NCI-H446 treated with DMSO at 0.1 percent for 48 hours (cell line): ENCODE data around the gene TSSK3.
"Not testable (repeated sequence)": the region's sequence is repeated elsewhere in the genome, so short reads cannot be mapped to it uniquely, and the experiment has no call there.

Source experiments
- DNase-seq: peaks from one replicate; lab custom pipeline; 2025; lab: John Stamatoyannopoulos, UW

Gene TSSK3

DNA sequence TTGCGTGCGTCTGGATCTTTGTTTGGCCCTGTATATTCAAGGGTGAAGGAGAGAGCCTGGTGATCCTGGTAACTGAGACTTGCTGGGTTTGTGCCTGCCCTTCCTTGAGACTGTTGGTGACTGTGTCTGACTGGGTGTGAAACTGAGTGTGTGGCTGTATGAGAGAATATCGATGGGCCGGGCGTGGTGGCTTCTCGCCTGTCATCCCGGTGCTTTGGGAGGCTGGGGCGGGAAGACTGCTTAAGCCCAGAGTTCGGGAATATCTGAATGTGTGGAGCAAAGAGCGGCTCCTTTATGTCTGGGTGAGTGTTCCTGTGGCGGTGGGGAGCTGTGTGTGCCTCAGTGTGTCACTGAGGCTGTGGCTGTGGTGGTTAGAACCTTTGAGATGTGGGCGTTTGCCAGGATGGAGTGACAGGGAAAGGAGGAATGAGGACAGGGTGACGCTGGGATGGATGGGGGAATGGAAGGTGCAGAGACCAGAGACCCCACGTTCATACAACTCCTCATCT is 23.6 kb upstream of the TSSK3 start:
- DNase-seq: no peak

DNA sequence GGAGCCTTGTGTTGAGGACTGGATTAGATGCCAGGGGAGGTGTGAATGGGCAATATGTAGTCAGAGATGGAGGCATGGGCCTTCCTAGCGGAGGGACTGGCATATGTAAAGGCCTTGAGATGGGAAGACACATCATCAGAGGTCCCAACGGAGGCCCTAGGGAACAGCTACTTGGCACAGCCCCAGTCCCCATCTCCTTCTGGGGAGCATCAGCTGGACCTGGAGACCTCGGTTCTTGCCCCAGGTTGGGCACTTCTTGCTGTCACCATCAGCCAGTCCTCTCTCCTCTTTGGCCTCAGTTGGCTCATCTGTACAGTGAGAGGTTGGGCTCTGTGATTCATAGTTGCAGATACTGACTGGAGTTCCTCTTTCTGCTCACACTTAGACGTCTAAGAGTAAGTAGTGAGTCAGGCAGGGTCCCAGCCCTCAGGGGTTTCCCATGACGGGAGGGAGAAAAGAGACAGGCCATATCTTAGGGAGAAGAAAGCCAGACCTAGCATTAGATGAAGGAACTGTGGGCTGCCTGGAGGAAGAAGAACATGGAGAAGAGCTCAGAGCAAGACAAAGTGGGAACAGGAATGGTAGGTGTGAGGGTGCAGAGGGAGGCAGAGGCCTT is 22.9 kb upstream of the TSSK3 start:
- DNase-seq: no peak

DNA sequence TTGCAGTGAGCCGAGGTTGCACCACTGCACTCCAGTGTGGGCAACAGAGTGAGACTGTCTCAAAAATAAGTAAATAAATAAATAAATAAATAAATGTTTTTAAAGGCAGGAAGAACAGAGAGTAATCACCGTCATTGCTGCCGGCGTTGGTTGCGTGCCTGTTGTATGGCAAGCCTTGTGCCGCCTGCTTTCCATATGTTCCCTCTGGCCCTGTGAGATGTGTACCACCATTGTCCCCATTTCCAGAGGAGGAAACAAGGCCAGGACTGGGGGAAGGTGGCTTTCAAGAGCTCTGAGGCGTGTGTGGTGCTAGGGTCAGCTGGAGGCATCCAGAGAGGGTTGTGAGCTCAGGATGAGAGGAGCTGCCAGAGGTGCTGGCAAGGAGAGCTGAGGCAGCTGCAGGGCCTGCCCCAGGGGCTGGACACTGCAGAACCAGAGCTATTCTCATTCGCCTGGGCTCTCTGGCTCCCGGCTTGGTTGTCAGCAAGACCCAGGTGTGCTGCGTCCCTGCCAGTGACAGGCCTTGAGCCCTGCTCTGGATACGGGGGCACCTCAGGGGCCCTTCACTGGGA is 21.1 kb upstream of the TSSK3 start:
- DNase-seq: no peak

DNA sequence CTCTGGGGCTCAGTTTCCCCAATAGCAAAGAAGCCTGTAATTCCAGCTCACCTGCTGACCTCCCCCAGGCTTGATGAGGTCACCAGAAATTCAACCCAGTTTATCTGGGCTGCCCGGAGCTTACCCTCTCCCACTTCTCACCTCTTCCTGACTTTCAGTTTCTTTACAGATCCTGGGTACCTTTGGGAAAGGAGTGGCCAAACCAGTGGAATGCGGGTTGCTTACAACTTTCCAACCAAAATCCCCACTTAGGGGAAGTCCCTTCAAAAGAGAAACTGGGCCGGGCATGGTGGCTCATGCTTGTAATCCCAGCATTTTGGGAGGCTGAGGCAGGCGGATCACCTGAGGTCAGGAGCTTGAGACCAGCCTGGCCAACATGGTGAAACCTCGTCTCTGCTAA is 20.4 kb upstream of the TSSK3 start:
- DNase-seq: no peak

DNA sequence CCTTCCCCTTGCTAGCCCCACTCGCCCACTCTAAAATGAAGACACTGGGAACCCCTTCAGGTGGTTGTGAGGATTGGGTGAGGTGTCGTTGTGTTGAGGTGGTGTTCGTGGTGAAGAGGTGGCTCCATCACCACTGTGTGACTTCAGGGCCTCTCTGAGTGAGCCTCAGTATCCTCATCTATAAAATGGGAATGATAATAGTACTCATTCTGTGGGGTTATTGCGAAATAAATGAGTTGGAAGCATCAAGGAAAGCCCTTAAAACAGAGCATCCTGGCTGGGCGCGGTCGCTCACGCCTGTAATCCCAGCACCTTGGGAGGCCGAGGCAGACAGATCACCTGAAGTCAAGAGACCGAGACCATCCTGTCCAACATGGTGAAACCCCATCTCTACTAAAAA is 19.6 kb upstream of the TSSK3 start:
- no peak for DNase-seq

DNA sequence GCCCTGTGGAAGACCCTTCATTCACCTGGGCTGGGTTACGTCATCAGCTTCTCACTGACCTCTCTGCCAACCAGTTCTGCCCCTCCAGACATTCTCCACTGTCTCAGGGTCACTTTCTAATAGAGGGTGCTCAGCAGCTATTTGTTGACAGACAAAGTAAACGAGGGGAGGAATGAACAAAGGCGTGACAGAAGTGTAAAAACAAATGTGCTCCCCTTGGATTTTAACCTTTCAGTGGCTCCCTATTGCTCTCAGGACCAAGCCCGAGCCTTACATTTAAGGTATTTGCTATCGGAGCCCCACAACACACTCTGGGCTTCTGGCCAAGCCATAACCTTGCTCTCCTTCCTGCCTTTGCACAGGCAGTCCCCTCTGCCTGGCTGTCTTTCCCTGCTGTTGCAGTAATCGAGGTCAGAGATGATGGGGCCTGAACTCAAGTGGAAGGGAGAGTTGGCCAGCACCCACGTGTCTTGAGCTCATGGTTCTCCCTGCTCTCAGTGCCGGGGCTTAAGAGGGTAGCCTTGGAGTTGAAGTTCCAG is 17.0 kb upstream of the TSSK3 start:
- no peak for DNase-seq

DNA sequence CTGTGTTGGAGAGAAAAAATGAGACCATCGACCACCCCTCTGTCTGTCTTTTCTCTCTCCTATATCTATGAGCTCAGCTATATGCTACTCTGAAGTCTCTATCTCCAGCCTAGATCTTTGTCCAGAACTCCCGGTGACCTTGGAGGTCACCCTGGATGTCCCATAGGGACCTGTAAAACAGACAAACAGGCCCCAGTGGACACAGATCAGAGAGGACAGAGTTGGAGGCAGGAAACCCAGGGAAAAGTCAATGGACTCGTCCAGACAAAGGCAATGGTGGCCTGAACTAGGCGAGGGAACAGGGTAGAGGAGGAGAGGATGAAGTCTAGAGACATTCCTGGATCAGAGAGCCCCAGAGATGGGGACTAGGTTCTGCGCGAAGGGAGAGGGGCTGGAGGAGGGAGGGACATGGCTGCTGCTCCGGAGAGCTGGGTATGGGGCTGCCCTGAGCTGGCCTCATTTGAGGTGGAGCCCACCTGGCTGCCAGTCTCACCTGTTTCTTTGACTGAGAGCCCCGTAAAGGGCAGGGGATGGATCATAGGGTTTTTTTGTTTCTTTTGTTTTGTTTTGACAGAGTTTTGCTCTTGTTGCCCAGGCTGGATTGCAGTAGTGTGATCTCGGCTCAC is 15.7 kb upstream of the TSSK3 start:
- DNase-seq: no peak

DNA sequence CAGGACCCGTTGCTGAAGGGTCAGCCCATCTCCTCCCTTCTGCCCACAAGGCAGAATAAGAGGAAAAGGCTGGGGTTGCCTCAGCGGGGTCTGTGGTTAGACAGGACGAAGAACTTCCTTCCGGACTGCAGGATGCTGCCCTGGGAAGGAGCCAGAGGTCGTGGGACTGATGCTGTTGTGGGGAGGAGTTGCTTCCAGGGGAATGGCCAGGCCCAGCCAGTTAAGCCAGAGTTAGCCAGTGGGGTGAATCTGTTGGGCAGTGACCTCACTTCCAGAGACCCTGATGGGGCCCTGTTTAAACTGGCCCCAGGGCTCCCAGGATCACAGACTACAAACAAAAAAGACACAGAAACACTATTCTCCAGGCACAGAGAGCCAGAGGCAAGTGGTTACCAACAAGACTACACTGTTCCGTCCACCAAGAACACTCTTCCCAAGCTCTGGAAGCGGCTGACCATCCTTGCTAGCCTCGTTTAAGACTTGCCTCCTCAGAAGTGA is 13.1 kb upstream of the TSSK3 start:
- DNase-seq: no peak

DNA sequence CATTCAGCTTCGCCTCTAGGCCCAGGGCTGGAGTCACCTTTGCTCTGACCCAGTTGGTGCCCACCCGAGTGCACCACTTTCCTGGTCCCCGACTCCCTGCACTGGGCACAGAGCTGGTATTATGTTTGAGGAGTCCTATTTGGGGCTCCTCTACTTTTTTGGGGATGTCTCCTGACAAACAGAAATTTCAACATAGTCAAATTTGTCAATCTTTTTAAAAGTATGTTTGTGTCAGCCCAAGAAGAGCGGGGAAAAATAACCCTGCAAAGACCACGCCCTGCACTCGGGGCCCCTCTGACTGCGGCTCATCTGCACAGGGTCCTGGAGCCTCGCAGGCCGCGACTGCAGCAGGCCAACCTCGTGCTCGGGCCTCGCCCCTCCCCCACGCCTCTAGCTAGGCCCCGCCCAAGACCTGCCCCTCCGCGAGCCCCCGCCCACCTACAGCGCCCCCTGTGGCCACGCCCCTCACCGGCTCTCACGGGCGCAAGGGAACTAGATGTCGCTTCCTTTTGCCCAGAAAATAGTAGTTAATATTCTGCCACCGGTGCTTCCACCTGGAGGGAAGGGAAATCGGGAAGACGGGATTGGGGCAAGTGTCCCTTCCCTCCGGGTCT is 11.4 kb upstream of the TSSK3 start:
- peak; percentile 51 for DNase-seq

DNA sequence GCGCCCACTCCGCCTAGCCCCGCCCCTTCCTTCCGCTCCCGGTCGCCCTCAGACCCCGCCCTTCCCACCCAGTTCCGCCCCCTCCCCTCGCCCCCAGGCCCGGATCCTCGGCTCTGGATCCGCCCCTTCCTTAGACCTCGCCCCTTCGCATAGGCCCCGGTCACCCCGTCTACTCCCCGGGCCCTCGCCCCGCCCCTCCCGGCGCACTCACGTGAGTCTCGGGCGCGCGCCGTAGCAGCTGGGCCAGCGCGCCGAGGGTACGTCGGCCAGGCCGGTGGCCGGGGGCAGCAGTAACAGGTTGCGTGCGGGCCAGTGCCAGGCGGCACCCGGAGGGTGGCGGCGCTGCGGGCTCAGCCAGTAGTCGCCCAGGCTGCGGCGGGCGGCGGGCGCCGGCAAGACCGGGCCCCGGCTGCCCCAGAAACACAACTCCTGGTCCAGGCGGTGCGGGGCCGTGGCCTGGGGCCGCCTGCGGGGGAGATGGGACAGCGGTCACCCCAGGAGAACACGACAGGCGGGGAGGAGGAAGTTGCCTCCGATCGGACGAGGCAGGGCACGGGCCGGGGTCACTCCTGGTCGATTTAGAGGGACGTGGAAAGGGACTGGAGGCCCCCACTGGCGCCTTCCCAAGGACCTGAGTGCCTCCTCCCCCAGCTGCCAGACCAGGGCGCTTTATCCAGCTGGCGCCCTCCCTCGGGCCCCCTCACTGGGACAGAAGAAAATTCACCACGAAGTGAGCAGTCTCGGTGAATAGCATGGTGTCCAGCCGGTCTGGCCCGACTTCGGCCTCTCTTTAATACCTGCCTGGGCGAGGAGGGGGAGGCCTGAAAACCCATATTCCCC is 10.7 kb upstream of the TSSK3 start:
- DNase-seq: peak; percentile 88

DNA sequence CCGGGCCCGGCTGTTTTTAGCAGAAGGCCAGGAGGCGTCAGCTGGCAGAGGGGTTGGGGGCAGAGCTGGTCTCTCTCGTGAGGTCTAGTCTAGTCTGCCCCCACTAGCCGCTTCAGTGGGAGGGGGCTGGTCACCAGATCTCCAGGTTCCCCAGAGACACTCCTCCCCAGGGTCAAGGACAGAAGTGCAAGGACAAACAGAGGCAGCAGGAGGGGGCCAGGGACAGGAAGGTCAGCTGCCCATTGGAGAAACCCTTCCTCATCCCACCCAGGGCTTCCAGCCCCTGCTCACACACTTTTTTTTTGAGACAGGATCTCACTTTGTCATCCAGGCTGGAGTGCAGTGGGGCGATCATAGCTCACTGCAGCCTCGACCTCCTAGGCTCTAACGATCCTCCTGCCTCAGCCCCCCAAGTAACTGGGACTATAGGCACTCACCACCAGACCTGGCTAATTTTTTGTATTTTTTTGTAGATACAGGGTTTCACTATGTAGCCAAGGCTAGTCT is 10.0 kb upstream of the TSSK3 start:
- no peak for DNase-seq

DNA sequence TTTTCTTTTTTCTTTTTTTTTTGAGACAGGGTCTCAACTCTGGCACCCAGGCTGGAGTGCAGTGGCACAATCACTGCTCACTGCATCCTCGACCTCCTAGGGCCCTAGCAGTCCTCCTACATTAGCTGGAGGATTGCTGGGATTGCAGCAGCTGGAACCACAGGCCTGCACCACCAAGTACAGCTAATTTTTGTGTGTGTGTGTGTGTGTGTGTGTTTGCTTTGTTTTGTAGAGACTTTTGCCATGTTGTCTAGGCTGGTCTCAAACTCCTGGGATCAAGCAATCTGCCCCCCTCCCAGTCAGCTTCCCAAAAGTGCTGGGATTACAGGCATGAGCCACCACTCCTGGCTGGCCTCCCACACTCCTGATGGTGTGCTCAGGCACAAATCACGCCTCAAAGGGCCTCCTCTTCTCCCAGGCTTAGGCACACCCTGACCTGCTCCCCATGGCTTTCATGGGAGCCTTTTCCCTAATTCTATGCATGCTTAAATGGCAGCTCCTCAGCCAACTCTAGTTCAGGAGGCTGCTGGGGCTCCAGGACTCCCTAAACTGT is 9.4 kb upstream of the TSSK3 start:
- DNase-seq: no peak

DNA sequence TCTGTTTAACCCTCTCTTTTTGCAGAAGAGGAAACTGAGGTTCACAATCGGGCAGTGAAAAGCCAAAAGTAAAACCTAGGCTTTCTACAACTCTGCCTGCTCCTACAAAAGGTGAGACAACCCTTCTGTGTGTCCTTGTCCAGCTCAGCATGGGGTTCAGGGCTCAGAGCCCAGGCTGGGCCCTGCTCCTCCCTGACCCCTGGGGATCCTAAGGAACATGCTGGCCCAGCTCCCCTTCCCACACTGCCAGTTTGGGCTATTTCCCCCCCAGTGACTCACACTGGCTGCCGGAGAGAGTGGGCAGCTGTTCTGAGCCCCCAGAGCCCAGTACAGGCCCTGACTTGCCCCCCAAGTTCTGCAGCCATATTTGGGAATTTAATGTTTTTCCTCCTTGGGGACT is 8.9 kb upstream of the TSSK3 start:
- no peak for DNase-seq

DNA sequence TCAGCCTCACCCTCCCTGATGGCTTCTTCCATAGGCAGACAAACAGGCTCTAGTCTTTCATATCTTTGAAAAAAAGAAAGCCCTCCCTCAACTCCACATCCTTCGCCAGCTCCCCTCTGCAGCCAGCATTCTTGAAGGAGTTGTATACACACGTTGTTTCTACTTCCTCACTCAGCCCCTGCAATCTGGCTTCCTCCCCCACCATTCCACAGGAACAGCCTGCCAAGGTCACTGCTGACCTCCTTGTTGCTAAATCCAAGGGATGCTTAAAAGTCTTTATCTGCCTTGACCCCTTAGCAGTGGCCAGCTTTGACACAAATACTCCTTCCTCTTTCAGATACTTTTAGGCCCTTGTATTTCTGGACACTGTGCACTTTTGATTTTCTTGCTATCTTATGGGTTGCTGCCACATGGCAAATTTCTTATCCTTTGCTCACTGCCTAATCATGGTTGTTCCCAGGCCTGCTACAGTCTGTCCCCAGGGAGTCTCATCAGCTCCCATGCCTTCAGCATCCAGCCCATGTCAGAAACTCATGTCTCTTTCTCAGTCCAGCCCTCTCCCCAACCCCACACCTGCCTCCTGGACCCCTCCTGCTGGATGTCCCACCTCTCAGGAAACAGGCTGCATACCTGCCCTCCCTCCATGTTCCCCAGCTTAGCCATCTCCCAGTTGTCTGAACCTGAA is 8.3 kb upstream of the TSSK3 start:
- DNase-seq: no peak

DNA sequence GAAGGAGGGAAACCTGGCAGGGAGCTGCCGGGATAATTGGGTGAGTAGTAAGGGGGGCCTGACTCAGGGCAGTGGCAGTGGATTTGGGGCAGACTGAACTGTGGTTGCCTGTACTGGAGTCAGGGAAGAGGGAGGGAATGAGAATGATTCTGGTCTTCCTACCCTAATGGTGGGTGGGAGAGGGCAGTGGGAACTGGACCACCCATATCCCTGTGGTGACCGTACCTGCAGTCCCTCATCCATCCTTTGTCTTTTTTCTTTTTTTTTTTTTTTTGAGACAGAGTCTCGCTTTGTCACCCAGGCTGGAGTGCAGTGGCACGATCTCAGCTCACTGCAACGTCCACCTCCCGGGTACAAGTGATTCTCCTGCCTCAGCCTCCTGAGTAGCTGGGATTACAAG is 6.6 kb upstream of the TSSK3 start:
- DNase-seq: not testable (repeated sequence)

DNA sequence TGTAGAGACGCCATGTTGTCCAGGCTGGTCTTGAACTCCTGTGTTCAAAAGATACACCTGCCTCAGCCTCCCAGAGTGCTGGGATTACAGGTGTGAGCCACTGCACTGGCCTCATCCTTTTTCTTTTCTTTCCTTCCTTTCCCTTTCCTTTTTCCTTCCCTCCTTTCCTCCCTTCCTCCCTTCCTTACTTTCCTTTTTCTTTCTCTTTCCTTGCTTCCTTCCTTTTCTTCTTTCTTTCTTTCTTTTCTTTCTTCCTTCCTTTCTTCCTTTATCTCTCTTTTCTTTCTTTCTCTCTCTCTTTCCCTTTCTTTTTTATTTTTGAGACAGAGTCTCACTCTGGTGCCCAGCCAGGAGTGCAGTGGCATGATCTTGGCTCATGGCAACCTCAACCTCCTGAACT is 5.9 kb upstream of the TSSK3 start:
- DNase-seq: no peak

DNA sequence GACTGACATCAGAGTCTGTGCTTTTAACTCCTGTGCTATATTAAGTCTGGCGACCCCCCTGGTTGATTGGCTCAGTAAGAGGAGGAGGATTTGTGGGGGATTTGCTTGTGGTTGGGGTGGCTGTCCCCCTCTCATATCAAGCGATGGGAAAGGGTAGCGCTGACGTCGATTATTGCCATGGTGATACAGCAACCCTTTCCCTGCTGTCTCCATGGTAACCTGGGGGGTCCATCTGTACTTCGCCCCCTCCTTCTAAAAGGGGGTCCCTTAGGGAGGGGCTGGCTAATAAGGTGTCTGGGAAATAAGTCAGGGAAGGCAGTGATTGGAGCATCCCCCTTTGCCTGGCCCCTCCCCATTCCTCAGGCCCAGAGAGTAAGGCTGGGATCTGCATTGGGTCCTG is 4.7 kb upstream of the TSSK3 start:
- no peak for DNase-seq

DNA sequence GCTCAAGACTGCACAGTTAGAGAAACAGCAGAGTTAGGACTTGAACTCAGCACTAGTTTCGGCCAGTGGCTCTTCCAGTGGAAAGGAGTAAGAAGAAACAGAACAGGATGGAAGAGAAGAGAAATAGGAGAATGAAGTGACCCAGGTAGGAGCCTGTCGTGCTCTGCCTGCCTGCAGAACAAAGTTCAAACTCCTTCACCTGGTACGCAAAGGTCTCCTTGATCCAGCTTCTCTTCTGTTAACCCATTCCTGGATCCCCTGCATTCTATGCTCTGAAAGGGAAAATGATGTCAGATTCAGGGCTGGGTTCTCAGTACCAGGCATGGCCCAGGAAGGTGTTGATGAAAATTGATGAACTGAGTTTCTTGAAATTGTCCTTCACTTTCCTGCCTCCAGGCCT is 3.9 kb upstream of the TSSK3 start:
- no peak for DNase-seq

DNA sequence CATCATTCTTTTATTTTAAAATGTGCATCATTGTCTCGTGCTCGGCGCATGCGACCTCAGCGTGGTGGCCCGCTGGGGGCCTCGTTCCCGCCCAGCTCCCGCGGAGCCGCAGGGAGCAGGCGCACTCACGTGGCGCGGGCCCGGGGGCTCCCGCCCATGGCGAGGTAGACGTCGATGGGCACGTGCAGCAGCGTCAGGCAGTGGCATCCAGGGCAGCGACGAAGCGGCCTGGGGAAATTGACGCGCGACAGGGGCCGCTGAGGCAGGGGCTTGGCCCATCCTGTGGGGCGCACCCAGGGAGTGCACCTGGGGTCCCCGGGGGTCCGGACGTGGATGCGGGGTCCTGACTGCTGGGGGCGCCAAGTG is 1.0 kb upstream of the TSSK3 start:
- no peak for DNase-seq

DNA sequence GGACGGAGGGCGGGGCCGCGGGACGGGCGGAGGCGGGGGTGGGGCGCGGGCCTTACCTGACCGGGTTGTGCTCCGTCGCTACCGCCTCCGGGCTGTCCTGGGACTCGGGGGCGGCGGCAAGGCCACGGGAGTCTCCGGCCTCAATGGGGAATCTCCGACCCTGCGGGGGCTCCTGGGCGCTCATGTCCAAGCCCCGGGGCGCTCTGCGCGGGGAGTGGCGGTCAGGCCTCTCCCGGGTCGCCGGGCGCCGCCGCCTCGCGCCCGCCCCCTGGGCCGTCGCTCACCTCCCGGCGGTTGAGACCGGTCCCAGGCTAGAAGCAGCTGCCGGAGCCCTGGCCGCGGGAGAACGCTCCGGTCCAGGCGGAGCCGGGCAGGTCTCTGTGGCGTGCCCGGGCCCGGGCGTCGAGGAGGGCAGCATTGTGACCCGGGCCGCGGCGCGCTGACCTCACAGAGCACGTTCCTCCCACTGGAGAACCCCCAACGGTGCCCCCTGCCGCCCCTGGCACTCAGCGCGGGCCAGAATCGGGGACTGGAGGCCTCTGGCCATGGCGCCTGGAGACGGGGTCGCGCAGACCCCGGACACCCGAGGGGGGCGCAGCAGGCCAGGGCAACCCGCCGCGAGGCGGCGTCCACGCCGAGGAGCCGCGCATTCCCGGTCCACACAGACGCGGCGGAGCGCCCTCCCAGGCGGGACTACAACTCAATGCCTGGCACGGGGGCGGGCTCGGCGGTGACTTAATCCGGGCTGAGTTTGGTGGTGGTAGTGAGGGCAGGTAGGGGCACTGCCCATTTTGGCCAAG is 465 bp upstream of the TSSK3 start:
- DNase-seq: no peak
